Neural progenitor cell (in vitro differentiated cells): ENCODE measurements around the gene GNG5.

ENCODE experiments used
- EZH2 ChIP-seq: fragments of 200-600 bp; sonication (generic); IDR thresholded peaks from 2 replicates; pipeline ENCODE4 v1.6.1; 2017; ENCODE audit warnings: antibody characterized with exemption, mild to moderate bottlenecking, moderate library complexity
- EZH2phosphoT487 ChIP-seq: fragments of 200-600 bp; sonication (generic); IDR thresholded peaks from 2 replicates; pipeline ENCODE4 v1.6.1; 2017; ENCODE audit warnings: antibody characterized with exemption
- TF ChIP-seq, protein P1 (sequence below): fragments of 200-600 bp; sonication (generic); IDR thresholded peaks from 2 replicates; pipeline ENCODE4 v1.5.1; 2017; ENCODE audit warnings: antibody characterized with exemption, mild to moderate bottlenecking

GRCh38 chr1:84510165-84510564 lies 3.8 kb upstream of the GNG5 start:
- TF ChIP-seq, protein P1, sequence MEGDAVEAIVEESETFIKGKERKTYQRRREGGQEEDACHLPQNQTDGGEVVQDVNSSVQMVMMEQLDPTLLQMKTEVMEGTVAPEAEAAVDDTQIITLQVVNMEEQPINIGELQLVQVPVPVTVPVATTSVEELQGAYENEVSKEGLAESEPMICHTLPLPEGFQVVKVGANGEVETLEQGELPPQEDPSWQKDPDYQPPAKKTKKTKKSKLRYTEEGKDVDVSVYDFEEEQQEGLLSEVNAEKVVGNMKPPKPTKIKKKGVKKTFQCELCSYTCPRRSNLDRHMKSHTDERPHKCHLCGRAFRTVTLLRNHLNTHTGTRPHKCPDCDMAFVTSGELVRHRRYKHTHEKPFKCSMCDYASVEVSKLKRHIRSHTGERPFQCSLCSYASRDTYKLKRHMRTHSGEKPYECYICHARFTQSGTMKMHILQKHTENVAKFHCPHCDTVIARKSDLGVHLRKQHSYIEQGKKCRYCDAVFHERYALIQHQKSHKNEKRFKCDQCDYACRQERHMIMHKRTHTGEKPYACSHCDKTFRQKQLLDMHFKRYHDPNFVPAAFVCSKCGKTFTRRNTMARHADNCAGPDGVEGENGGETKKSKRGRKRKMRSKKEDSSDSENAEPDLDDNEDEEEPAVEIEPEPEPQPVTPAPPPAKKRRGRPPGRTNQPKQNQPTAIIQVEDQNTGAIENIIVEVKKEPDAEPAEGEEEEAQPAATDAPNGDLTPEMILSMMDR, result no peak
- no peak for TF ChIP-seq EZH2
- no peak for TF ChIP-seq EZH2phosphoT487
